Mesodermal cell (in vitro differentiated cells): ENCODE measurements around the gene EEF1A2. TPM values are rescaled to one million over a fixed set of nuclear protein-coding genes. Genes with fewer than 3 reads are reported as not detected.
A peak's percentile ranks its signal among the peaks of the same experiment; 100 is the strongest.

Experiments used
- H3K27ac ChIP-seq: 2 replicates; pipeline ENCODE4 v1.7.0; 2013; ENCODE audit warnings: mild to moderate bottlenecking, low read depth, low read length, moderate library complexity; ENCODE audit not compliant: severe bottlenecking
- H3K36me3 ChIP-seq: 2 replicates; pipeline ENCODE4 v1.7.1; 2013; ENCODE audit warnings: mild to moderate bottlenecking, low read length, moderate library complexity; ENCODE audit not compliant: control insufficient read depth, insufficient read depth
- H3K4me1 ChIP-seq: one replicate; pipeline ENCODE4 v1.7.1; 2013; ENCODE audit warnings: mild to moderate bottlenecking, low read length; ENCODE audit not compliant: insufficient read depth, control insufficient read depth, poor library complexity, severe bottlenecking
- H3K4me3 ChIP-seq: 2 replicates; pipeline ENCODE4 v1.7.0; 2013; ENCODE audit warnings: low read length, control low read depth, mild to moderate bottlenecking; ENCODE audit not compliant: insufficient read depth, poor library complexity, severe bottlenecking; ENCODE audit errors: extremely low read depth
- H3K9me3 ChIP-seq: 2 replicates; pipeline ENCODE4 v1.7.1; 2013; ENCODE audit warnings: mild to moderate bottlenecking, low read length, moderate library complexity; ENCODE audit not compliant: control insufficient read depth
- WGBS, 2 experiments: methylation state at CpG; one replicate each; pipeline ENCODE4 v1.1.5; 2013; ENCODE audit warnings: missing lambda C conversion rate in 2 of 2; ENCODE audit not compliant: insufficient coverage in 2 of 2; 5-methylcytosine and 5-hydroxymethylcytosine counted together
- polyA plus RNA-seq, 2 experiments: library from polyadenylated mRNA; stranded (reverse); fragments of 50-300 nt; gene quantifications; one replicate each; pipeline ENCODE4 v1.2.3, GENCODE V29; 2013

The EEF1A2 gene
- 17.7 TPM for polyA plus RNA-seq (2013, experiment 1 of 2)
- 13.9 TPM for polyA plus RNA-seq (2013, experiment 2 of 2)

DNA sequence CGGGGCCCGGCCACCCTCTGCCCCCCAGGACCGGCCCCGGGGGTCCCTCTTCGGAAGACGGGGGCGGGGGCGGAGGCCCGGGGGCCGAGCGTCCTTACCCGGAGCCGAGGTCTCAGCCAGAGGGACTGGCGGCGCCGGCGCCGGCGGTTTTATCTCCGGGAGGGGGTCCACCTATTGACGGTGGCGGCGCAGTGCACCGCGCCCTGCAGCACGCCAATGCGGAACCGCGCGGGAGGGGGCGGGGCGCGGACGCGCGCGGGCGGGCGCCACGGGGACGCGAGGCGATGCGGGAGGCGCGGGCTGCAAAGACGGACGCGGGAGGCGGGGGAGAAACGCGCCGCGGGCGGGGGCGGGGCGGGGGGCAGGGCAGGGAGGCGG is at the start of gene EEF1A2:
TSS of gene EEF1A2 (minus strand) at position 124 of the 378 bp plus-strand sequence. CDS start 1,320 bp downstream, outside the sequence.
- no peak within 1 kb of the TSS for H3K27ac ChIP-seq
- peaks cover 3% of the 10 kb centered on the region for H3K4me1 ChIP-seq
- H3K4me3 ChIP-seq: peak within 1 kb of the TSS; percentile 30

DNA sequence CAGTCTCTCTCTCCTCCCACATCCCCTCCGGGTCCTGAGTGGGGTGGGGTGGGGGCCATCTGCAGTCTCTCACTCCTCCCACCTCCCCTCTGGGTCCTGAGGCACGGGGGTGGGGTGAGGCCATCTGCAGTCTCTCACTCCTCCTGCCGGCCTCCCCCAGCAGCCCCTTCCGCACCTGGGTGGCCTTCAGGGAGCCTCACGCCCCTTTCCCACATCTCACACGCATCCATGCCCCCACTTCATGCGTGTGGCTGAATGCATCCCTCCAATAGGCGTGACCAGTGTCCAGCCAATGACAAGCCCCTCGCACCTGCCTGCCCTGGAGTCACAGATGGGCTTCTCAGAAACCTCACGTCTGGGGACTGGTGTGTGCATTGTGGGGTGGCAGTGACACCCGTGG is 49.7 kb upstream of the EEF1A2 start:
- no peaks in the 10 kb centered on the region for H3K36me3 ChIP-seq

More for the DNA sequence above, at the start of gene EEF1A2:
- H3K36me3 ChIP-seq: no peaks in the 10 kb centered on the region
- no peaks in the 10 kb centered on the region for H3K9me3 ChIP-seq
- WGBS, 2 experiments: 0% methylated on average over 16 to 36 of the region's 58 CpGs

DNA sequence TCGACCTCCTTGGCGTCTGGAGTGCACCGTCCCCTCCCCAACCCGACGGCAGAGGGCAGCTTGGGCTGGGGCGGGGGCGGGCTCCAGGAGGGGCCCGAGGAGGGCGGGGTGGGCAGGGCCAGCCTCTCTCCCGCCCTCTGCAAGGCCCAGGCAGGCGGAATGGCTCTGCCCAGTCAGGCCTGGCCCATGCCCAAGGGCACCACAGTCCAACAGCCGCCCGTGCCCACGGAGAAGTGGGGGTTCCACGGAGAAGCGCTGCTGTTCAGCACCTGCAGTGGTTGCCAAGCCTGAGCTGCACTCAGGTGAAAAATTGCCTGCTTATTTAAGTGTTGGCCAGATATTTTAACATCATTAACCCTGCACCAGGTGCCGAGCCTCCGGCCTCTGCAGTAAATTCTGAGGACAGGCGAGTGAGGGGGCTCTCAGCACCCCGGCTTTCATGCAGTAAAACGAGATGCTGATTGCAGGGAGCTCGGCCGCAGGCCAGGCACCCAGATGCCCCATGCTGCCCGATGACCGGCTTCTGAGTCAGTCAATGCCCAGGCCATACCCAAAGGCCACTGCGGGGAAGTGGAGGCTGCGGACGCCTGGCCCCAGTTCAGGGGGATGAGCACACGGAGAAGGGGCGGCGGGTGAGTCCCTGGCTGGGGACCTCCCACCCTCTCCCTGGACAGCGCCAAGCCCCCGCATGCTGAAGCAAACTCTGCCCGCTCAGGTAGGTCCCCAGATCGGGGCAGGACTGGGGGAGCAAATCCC is 49.0 kb upstream of the EEF1A2 start, which contains the start of gene SRMS:
TSS of gene SRMS (minus strand) at position 25 of the 756 bp plus-strand sequence. CDS start 286 bp downstream, outside the sequence.
- Histone ChIP-seq H3K36me3 (no peaks in the 10 kb centered on the region), H3K27ac (no peak within 1 kb of the TSS), H3K4me3 (no peak within 1 kb of the TSS), H3K9me3 (no peaks in the 10 kb centered on the region), H3K4me1 (peaks cover 8% of the 10 kb centered on the region)
- WGBS, 2 experiments: 64 to 66% methylated on average over 25 to 31 of the region's 35 CpGs

More for the DNA sequence above, 49.7 kb upstream of the EEF1A2 start:
- no peak overlapping the region for H3K4me3 ChIP-seq
- H3K27ac ChIP-seq: no peak overlapping the region
- peaks cover 11% of the 10 kb centered on the region for H3K4me1 ChIP-seq
- H3K9me3 ChIP-seq: no peaks in the 10 kb centered on the region
- 78 to 82% methylated on average over 8 to 9 of the region's 11 CpGs for WGBS, 2 experiments

DNA sequence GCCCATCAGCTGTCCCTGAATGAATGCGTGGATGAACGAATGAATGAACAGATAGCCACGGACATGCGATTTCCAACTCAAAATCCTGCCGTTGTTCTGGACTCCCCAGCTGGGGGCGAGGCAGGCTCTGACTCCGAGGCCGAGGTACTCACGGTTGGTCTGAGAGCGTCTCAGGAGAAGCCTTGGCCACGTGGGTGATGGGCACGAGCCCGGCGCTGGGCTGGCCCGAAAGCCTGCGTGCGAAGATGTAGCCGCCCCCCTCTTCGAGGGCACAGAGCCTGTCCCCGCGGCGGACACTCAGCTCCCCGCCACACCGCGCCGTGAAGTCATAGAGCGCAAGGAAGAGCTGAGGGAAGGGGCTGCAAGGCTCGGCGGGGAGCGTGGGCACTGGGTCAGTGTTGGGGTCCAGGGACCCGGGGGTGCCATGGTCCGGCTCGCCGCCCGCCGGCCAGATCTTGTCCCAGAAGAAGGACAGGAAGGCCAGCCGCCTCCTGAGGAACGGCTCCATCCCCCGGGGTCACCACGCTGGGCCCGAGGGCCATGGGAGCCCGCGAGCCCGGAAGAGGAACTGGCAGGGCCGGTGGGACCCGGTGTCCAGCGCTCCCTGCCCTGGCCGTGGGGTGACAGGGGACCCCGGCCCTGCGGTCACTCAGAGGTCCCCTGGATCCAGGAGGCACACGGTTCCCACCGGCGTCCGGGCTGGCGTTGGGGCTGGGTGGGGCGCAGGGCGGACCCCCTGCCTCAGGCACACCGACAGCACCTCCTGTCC is 48.3 kb upstream of the EEF1A2 start:
- Histone ChIP-seq H3K36me3 (no peaks in the 10 kb centered on the region), H3K4me1 (peaks cover 6% of the 10 kb centered on the region), H3K27ac (no peak overlapping the region), H3K4me3 (no peak overlapping the region), H3K9me3 (no peaks in the 10 kb centered on the region)
- WGBS, 2 experiments: 81% methylated on average over 49 to 58 of the region's 58 CpGs

DNA sequence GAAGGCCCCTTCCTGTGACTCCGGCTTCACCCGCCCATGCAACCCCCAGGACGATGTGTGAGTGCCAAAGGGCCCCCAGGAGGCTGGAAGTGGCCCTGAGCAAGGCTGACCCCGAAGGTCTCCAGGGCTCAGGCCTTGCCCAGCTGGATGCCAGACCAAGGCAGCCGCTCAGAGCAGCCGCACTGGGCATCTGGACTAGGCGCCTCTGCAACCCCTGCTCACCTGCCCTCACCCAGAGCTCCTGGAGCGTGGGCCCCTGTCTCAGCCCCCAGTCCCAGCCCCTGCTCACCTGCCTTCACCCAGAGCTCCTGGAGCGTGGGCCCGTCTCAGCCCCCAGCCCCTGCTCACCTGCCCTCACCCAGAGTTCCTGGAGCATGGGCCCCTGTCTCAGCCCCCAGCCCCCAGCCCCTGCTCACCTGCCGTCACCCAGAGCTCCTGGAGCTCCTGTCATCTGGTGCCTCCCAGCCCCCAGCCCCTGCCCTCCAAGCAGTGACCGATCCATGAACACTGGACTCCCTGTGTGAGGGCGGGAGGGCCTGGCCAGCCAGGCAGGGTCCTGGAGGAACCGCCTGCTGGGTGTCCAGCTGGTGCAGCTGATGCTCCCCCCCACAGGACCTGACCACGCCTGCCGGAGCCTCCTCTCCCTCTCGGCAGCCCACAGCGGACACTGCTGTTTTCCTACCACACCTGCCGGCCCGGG is 47.5 kb upstream of the EEF1A2 start:
- WGBS, 2 experiments: 90% methylated on average over 15 to 17 of the region's 20 CpGs
- H3K27ac ChIP-seq: no peak overlapping the region
- H3K9me3 ChIP-seq: no peaks in the 10 kb centered on the region
- peaks cover 6% of the 10 kb centered on the region for H3K4me1 ChIP-seq
- no peaks in the 10 kb centered on the region for H3K36me3 ChIP-seq
- H3K4me3 ChIP-seq: no peak overlapping the region

DNA sequence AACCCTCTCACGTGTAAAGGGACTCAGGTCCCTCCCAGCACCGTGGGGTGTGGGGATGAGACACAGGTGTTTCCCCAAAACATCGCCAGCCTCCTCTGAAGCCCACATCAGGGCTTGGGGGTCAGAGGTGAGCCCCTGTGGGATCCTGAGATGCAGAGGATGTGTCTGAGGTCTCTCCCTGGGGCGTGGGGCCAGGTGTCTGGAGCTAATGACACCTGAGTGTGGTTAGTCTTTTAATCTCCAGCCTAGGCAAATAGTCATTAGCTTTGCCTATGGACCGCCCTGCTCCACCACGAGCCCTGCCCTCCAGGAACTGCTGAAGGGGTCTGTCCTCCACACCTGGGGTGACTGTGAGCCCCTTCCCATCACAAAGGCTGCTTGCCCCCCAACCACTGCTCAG is 46.9 kb upstream of the EEF1A2 start:
- Histone ChIP-seq H3K4me3 (no peak overlapping the region), H3K36me3 (no peaks in the 10 kb centered on the region)
- 71 to 73% methylated on average over 4 of the region's 6 CpGs for WGBS, 2 experiments

DNA sequence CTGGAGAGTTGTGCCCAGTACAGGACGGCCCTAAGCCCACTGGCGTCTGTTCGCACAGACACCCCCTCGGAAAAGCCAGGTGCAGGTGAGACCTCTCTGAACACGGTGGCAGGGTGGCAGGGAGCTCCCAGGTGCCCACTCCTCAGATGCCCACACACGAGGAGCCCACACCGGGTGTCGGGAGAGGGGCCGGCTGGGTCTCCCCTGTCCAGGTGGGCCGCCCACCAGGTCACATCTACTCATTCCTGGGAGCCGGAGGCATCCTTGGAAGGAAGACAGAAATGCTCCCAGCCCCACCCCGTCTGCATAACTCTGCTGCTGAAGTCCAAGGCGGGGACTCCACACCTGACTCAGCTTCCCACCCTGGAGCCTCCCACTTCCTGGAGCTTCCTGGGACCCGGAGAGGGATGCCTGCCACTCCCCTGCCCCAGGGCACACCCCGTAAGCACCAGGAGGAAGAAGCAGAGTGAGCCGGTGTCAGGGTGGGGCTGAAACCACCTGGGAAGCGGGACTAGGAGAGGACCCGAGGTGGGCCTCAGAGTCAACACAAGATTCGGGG is 46.2 kb upstream of the EEF1A2 start:
- H3K27ac ChIP-seq: no peak overlapping the region
- peaks cover 10% of the 10 kb centered on the region for H3K4me1 ChIP-seq
- 72 to 78% methylated on average over 12 to 18 of the region's 19 CpGs for WGBS, 2 experiments
- no peaks in the 10 kb centered on the region for H3K9me3 ChIP-seq
- H3K4me3 ChIP-seq: no peak overlapping the region
- no peaks in the 10 kb centered on the region for H3K36me3 ChIP-seq

More for the DNA sequence above, 46.9 kb upstream of the EEF1A2 start:
- Histone ChIP-seq H3K4me1 (peaks cover 6% of the 10 kb centered on the region), H3K27ac (no peak overlapping the region), H3K9me3 (no peaks in the 10 kb centered on the region)

DNA sequence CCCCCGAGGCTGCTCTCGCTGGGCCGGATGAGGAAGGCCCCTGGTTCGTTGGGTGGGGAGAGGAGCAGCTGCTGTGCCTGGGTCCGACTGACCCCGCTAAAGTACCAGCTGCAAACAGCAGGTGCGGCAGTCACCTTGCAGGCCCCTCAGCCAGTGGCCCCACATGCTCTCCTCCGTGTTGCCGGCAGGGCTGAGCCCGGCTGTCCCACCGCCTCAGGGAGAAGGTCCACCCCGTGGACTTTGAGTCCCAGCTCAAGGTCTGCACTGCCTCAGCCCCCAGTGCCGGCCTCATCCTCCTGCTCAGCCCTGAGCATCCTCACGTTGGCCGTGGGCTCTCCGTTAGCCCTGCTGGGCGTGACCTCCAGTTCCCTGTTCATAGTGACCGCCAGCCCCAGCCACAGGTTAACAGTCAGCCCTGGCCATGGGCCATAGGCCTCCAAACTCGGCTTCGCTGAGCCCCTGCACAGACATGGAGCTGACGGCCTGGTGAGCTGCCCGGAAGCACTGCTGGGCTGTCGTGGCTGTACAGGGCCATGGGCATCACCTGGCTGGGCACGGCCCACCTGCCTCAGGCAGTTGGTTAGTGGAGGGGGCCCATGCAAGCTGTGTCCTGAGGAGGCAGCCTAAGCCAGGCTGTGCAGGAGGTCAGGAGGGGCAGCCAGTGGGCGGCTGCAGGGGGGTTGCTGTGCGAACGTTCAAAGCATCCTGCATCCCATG is 45.5 kb upstream of the EEF1A2 start:
- Histone ChIP-seq H3K4me3 (no peak overlapping the region), H3K9me3 (no peaks in the 10 kb centered on the region), H3K36me3 (no peaks in the 10 kb centered on the region), H3K27ac (no peak overlapping the region), H3K4me1 (peaks cover 12% of the 10 kb centered on the region)
- 87 to 92% methylated on average over 27 of the region's 27 CpGs for WGBS, 2 experiments

DNA sequence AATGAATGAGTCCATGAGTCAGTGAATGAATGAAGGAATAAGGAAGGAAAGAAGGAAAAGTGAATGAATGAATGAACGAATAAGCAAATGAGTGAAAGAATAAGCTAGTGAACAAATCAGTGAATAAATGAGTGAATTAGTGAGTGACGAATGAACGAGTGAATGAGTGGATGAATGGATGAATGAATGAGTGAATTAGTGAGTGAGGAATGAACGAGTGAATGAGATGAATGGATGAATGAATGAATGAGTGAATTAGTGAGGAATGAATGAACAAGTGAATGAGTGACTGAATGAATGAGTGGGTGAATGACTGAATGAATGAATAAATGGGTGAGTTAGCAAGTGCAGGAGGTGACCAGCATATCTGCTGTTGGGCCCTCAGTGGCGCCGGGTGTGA is 44.9 kb upstream of the EEF1A2 start:
- Histone ChIP-seq H3K36me3 (no peaks in the 10 kb centered on the region), H3K4me1 (peaks cover 12% of the 10 kb centered on the region), H3K4me3 (no peak overlapping the region), H3K9me3 (no peaks in the 10 kb centered on the region), H3K27ac (no peak overlapping the region)
- 88 to 93% methylated on average over 6 of the region's 6 CpGs for WGBS, 2 experiments

DNA sequence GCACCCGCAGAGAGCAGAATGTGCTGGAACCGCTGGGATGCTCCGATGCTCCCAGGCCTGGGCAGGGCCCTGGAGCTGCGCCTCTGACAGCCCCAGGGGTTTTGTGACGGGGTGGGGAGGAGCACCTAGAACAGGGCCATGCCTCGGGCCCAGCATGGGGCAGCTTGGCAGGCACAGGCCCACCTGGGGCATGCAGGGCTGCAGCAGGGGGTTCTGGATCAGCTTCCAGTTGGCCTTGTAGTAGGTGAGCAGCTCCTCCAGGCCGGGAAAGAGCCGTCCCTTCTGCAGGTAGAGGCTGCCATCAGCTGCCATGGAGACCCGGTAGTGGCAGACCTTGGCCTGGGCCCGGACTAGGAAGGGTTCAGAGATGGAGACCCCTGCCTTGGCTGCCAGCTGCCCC is 44.2 kb upstream of the EEF1A2 start:
- Histone ChIP-seq H3K9me3 (no peaks in the 10 kb centered on the region), H3K4me3 (no peak overlapping the region), H3K27ac (no peak overlapping the region), H3K4me1 (peaks cover 12% of the 10 kb centered on the region), H3K36me3 (no peaks in the 10 kb centered on the region)
- WGBS, 2 experiments: 83 to 87% methylated on average over 6 to 9 of the region's 10 CpGs
